K562 (cell line): Measurements from ENCODE around the gene ABHD16A. TPM values are rescaled to one million over a fixed set of nuclear protein-coding genes. Genes with fewer than 3 reads are reported as not detected.
A peak's percentile ranks its signal among the peaks of the same experiment; 100 is the strongest.

Experiments
- DMBX1 ChIP-seq: fragments of 250-450 bp; sonication (Bioruptor Pico); IDR thresholded peaks from 2 replicates; pipeline ENCODE4 v1.8.0; 2022; ENCODE audit warnings: inconsistent platforms, mild to moderate bottlenecking, moderate library complexity, borderline replicate concordance
- ETV6 ChIP-seq, 3 experiments: fragments of 150-350 bp in 1 of 3; sonication (generic) in 1 of 3; formaldehyde crosslinking in 1 of 3; IDR thresholded peaks; 2 replicates each; pipeline versions ENCODE4 v1.6.1 to v1.8.0; 2014 to 2022; ENCODE audit warnings: borderline replicate concordance in 2 of 3, low read depth in 2 of 3, antibody characterized with exemption in 1 of 3, low read length in 1 of 3, mild to moderate bottlenecking in 1 of 3, missing genetic modification reagents in 1 of 3
- FOXA3 ChIP-seq, 2 experiments: fragments of 450-650 bp in 1 of 2; sonication (generic) in 1 of 2; formaldehyde crosslinking; IDR thresholded peaks in 1 of 2; conservative IDR thresholded peaks in 1 of 2; 2 replicates each; pipeline versions ENCODE4 v1.4.0 to v1.8.0; 2020 to 2022; ENCODE audit warnings: mild to moderate bottlenecking in 2 of 2, missing genetic modification reagents in 1 of 2
- GABPA ChIP-seq: fragments of 200-800 bp; sonication (Bioruptor generic); conservative IDR thresholded peaks from 2 replicates; pipeline ENCODE4 v1.6.1; 2016; ENCODE audit warnings: low read depth, missing genetic modification characterization, missing compliant biosample characterization
- ILK ChIP-seq: fragments of 450-650 bp; IDR thresholded peaks from 2 replicates; pipeline ENCODE4 v1.6.1; 2016; ENCODE audit warnings: missing genetic modification characterization, low read depth, mild to moderate bottlenecking, missing compliant biosample characterization, moderate library complexity, borderline replicate concordance
- MLX ChIP-seq, 2 experiments: fragments of 450-650 bp in 1 of 2; sonication (generic) in 1 of 2; formaldehyde crosslinking; conservative IDR thresholded peaks; 2 replicates each; pipeline versions ENCODE4 v1.4.0 to v1.8.1; 2020 to 2022; ENCODE audit warnings: mild to moderate bottlenecking in 1 of 2, missing genetic modification reagents in 1 of 2
- RAD51 ChIP-seq: fragments of 450-650 bp; IDR thresholded peaks from 2 replicates; pipeline ENCODE4 v1.7.1; 2016; ENCODE audit warnings: low read depth, mild to moderate bottlenecking, borderline replicate concordance
- SIN3A ChIP-seq, 2 experiments: fragments of 150-350 bp in 1 of 2; IDR thresholded peaks; 2 replicates each; pipeline ENCODE4 v1.6.1; 2011 to 2016; ENCODE audit warnings: borderline replicate concordance in 2 of 2, low read depth in 2 of 2, low read length in 2 of 2, mild to moderate bottlenecking in 2 of 2, moderate library complexity in 2 of 2; ENCODE audit not compliant: control insufficient read depth in 1 of 2
- XRCC5 ChIP-seq: fragments of 200-400 bp; formaldehyde crosslinking; IDR thresholded peaks from 2 replicates; pipeline ENCODE4 v1.6.1; 2017; ENCODE audit warnings: low read depth, mild to moderate bottlenecking, low read length
- ZBTB5 ChIP-seq: fragments of 450-650 bp; IDR thresholded peaks from 2 replicates; pipeline ENCODE4 v1.6.1; 2017; ENCODE audit warnings: antibody characterized with exemption
- ZFP36 ChIP-seq: fragments of 150-350 bp; IDR thresholded peaks from 2 replicates; pipeline ENCODE4 v1.6.1; 2018; ENCODE audit warnings: low read length, low read depth; ENCODE audit not compliant: partially characterized antibody
- ZNF830 ChIP-seq: fragments of 250-450 bp; sonication (Bioruptor Pico); IDR thresholded peaks from 2 replicates; pipeline ENCODE4 v1.5.0; 2021; ENCODE audit warnings: mild to moderate bottlenecking
- polyA plus RNA-seq, 8 experiments: library from polyadenylated mRNA; depleted of rRNA in 4 of 8; stranded (reverse) in 5 of 8; unstranded in 3 of 8; fragments of >200 nt; fragmentation: Nextera tagmentation in 2 of 8; fragmentation: Illumina TruSeq in 1 of 8; extraction: Ambion mirVana in 2 of 8; extraction: Trizol in 1 of 8; gene quantifications; 2 replicates each; pipeline versions ENCODE4 v1.2.1 to v1.2.3, GENCODE V29; 2011 to 2014; ENCODE audit warnings: inconsistent platforms in 1 of 8, missing spikeins in 1 of 8
- total RNA-seq, 7 experiments: library from RNA; depleted of rRNA in 6 of 7; stranded (reverse); fragments of >200 nt in 6 of 7; fragmentation: Illumina TruSeq in 2 of 7; extraction: Trizol in 2 of 7; gene quantifications; 2 replicates each; pipeline versions ENCODE4 v1.2.1 to v1.2.3, GENCODE V29; 2011 to 2021; ENCODE audit warnings: low replicate concordance in 1 of 7
- TF ChIP-seq, protein P1 (sequence below): fragments of 150-350 bp; conservative IDR thresholded peaks from 2 replicates; pipeline ENCODE4 v1.6.1; 2014; ENCODE audit warnings: low read length
- TF ChIP-seq, protein P2 (sequence below): IDR thresholded peaks from 2 replicates; pipeline ENCODE4 v1.6.1; 2011; ENCODE audit not compliant: insufficient read length; ENCODE audit errors: extremely low read depth

Gene ABHD16A
- total and polyA plus RNA-seq, 9 of the 15 experiments (the other 6 are each of a cell fraction or from before 2014, with no cell fraction given), result 25.8 to 120 (median 81.6) TPM

GRCh38 chr6:31663126-31663960 is 39.8 kb downstream of the ABHD16A start (continued):
- TF ChIP-seq, protein P1, sequence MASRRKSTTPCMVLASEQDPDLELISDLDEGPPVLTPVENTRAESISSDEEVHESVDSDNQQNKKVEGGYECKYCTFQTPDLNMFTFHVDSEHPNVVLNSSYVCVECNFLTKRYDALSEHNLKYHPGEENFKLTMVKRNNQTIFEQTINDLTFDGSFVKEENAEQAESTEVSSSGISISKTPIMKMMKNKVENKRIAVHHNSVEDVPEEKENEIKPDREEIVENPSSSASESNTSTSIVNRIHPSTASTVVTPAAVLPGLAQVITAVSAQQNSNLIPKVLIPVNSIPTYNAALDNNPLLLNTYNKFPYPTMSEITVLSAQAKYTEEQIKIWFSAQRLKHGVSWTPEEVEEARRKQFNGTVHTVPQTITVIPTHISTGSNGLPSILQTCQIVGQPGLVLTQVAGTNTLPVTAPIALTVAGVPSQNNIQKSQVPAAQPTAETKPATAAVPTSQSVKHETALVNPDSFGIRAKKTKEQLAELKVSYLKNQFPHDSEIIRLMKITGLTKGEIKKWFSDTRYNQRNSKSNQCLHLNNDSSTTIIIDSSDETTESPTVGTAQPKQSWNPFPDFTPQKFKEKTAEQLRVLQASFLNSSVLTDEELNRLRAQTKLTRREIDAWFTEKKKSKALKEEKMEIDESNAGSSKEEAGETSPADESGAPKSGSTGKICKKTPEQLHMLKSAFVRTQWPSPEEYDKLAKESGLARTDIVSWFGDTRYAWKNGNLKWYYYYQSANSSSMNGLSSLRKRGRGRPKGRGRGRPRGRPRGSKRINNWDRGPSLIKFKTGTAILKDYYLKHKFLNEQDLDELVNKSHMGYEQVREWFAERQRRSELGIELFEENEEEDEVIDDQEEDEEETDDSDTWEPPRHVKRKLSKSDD, result no peak
- TF ChIP-seq XRCC5 (no peak), ZFP36 (no peak), MLX (CRISPR knock-in tag; conservative IDR thresholded peaks at IDR 0.05) (no peak), RAD51 (no peak), ZNF830 (CRISPR knock-in tag) (peak; percentile 87; the same call in 1 of the 2 replicates), ETV6 (IDR thresholded peaks at IDR 0.05; ENCODE audit: borderline replicate concordance in 1 of 2, low read depth in 2 of 2, low read length in 1 of 2) (no peak), ETV6 (CRISPR knock-in tag; IDR thresholded peaks at IDR 0.05; ENCODE audit: borderline replicate concordance) (no peak), ILK (tag) (0 out of 2 replicates have a peak, but pooled peaks have one; percentile 24), FOXA3 (CRISPR knock-in tag; conservative IDR thresholded peaks at IDR 0.05 in 1 of 2, IDR thresholded peaks at IDR 0.05 in 1 of 2) (no peak), ZBTB5 (no peak), DMBX1 (CRISPR knock-in tag) (peak; percentile 48; the same call in 1 of the 2 replicates), GABPA (tag) (no peak), SIN3A (IDR thresholded peaks at IDR 0.05; ENCODE audit: borderline replicate concordance in 2 of 2, control insufficient read depth in 1 of 2, low read depth in 2 of 2, low read length in 2 of 2) (no peak)
- TF ChIP-seq, protein P2, sequence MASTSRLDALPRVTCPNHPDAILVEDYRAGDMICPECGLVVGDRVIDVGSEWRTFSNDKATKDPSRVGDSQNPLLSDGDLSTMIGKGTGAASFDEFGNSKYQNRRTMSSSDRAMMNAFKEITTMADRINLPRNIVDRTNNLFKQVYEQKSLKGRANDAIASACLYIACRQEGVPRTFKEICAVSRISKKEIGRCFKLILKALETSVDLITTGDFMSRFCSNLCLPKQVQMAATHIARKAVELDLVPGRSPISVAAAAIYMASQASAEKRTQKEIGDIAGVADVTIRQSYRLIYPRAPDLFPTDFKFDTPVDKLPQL, result no peak
